GM18858 (cell line): ENCODE results near the gene THSD7A.

ENCODE experiments used
- ATAC-seq: cut with Tn5 transposase; IDR thresholded peaks from one replicate; pipeline ENCODE4 v1.9.1; 2021; ENCODE audit not compliant: unreplicated experiment

Gene THSD7A

GRCh38 chr7:11707606-11708193 lies 124.3 kb downstream of the THSD7A start:
- ATAC-seq, result no peak

GRCh38 chr7:11706666-11707605 lies 125.1 kb downstream of the THSD7A start:
- ATAC-seq, result no peak

GRCh38 chr7:11703829-11704228 lies 128.2 kb downstream of the THSD7A start:
- no peak for ATAC-seq

- no peak for ATAC-seq
Measured at GRCh38 chr7:11702938-11703337, 129.1 kb downstream of the THSD7A start.

- no peak for ATAC-seq
Measured at GRCh38 chr7:11701829-11702560, 130.0 kb downstream of the THSD7A start.

- ATAC-seq, result no peak
Measured at GRCh38 chr7:11699666-11700065, 132.3 kb downstream of the THSD7A start.

GRCh38 chr7:11698384-11698871 lies 133.6 kb downstream of the THSD7A start:
- ATAC-seq, result no peak

GRCh38 chr7:11690395-11690794 lies 141.6 kb downstream of the THSD7A start:
- ATAC-seq, result no peak

GRCh38 chr7:11689096-11689495 lies 142.9 kb downstream of the THSD7A start:
- ATAC-seq, result no peak

- ATAC-seq, result no peak
Measured at GRCh38 chr7:11681461-11681860, 150.5 kb downstream of the THSD7A start.

GRCh38 chr7:11675163-11675562 lies 156.8 kb downstream of the THSD7A start:
- no peak for ATAC-seq

- ATAC-seq, result no peak
Measured at GRCh38 chr7:11668727-11669126, 163.3 kb downstream of the THSD7A start.

- ATAC-seq, result no peak
Measured at GRCh38 chr7:11667810-11668185, 164.2 kb downstream of the THSD7A start.

GRCh38 chr7:11667071-11667809 lies 164.8 kb downstream of the THSD7A start:
- ATAC-seq, result no peak

- ATAC-seq, result no peak
Measured at GRCh38 chr7:11665357-11665756, 166.6 kb downstream of the THSD7A start.

- no peak for ATAC-seq
Measured at GRCh38 chr7:11655642-11656041, 176.4 kb downstream of the THSD7A start.

GRCh38 chr7:11655163-11655562 lies 176.8 kb downstream of the THSD7A start:
- no peak for ATAC-seq

- ATAC-seq, result no peak
Measured at GRCh38 chr7:11650500-11650899, 181.5 kb downstream of the THSD7A start.

- ATAC-seq, result no peak
Measured at GRCh38 chr7:11650030-11650429, 182.0 kb downstream of the THSD7A start.

- ATAC-seq, result no peak
Measured at GRCh38 chr7:11648980-11649379, 183.0 kb downstream of the THSD7A start.

GRCh38 chr7:11648101-11648500 lies 183.9 kb downstream of the THSD7A start:
- ATAC-seq, result no peak
